B cell (primary cell): ENCODE measurements around the gene TNFSF12. TPM values are rescaled to one million over a fixed set of nuclear protein-coding genes. Genes with fewer than 3 reads are reported as not detected.
A peak's percentile ranks its signal among the peaks of the same experiment; 100 is the strongest.

Experiments
- ATAC-seq: fragments of 200-7000 bp; cut with Tn5 transposase; one replicate; pipeline ENCODE4 v1.10.0; 2021; ENCODE audit warnings: low read depth, mild to moderate bottlenecking, moderate number of reproducible peaks, moderate library complexity
- CTCF ChIA-PET: fragments of 350-600 bp; sonication (Branson Sonifier 250); formaldehyde crosslinking; loops from one replicate; lab custom pipeline; 2021; ENCODE audit warnings: antibody characterized with exemption, inconsistent platforms; lab: Charles Lee
- POLR2A ChIA-PET: fragments of 350-600 bp; sonication (Branson Sonifier 250); formaldehyde crosslinking; loops from one replicate; lab custom pipeline; 2021; ENCODE audit warnings: antibody characterized with exemption; lab: Charles Lee
- DNase-seq: peaks from one replicate; pipeline ENCODE4 v3.0.0; 2013
- H2AFZ ChIP-seq: 2 replicates; pipeline ENCODE4 v1.6.1; 2012; ENCODE audit warnings: mild to moderate bottlenecking, low read depth, low read length; ENCODE audit not compliant: insufficient read depth, poor library complexity, severe bottlenecking
- H3K27ac ChIP-seq, 2 donors: 1 replicate in 1 of 2; 2 replicates in 1 of 2; pipeline ENCODE4 v1.5.1; 2012 to 2013; ENCODE audit warnings: low read length in 2 of 2, mild to moderate bottlenecking in 2 of 2, moderate library complexity in 1 of 2
- H3K27me3 ChIP-seq, 4 experiments: fragments of 200-600 bp in 1 of 4; sonication (generic) in 1 of 4; replicated peaks in 1 of 4; 1 replicate in 2 of 4; 2 replicates in 2 of 4; pipeline versions ENCODE4 v1.6.1 to v1.7.0; 2013 to 2016; ENCODE audit warnings: low read length in 3 of 4, mild to moderate bottlenecking in 2 of 4, mixed read lengths in 1 of 4, moderate library complexity in 1 of 4; ENCODE audit not compliant: insufficient read depth in 4 of 4, control insufficient read depth in 3 of 4; ENCODE audit errors: control extremely low read depth in 1 of 4
- H3K36me3 ChIP-seq, 2 experiments: replicated peaks in 1 of 2; 1 replicate in 1 of 2; 2 replicates in 1 of 2; pipeline versions ENCODE4 v1.6.1 to v1.7.1; 2013; ENCODE audit warnings: low read length in 1 of 2; ENCODE audit not compliant: insufficient read depth in 2 of 2, control insufficient read depth in 1 of 2; ENCODE audit errors: control extremely low read depth in 1 of 2, extremely low read depth in 1 of 2
- H3K4me1 ChIP-seq, 2 donors: fragments of 200-600 bp in 1 of 2; sonication (generic) in 1 of 2; 1 replicate in 1 of 2; 2 replicates in 1 of 2; pipeline versions ENCODE4 v1.5.1 to v1.6.1; 2013 to 2017; ENCODE audit warnings: low read length in 2 of 2; ENCODE audit not compliant: control insufficient read depth in 2 of 2, insufficient read depth in 2 of 2
- H3K4me2 ChIP-seq: replicated peaks from 2 replicates; pipeline ENCODE3; 2012; ENCODE audit warnings: mild to moderate bottlenecking, low read depth, low read length; ENCODE audit not compliant: poor library complexity, severe bottlenecking
- H3K4me3 ChIP-seq, 5 experiments: fragments of 200-600 bp in 1 of 5; sonication (generic) in 1 of 5; 1 replicate in 3 of 5; 2 replicates in 2 of 5; pipeline versions ENCODE4 v1.5.1 to v1.7.0; 2011 to 2016; ENCODE audit warnings: low read length in 4 of 5, mild to moderate bottlenecking in 4 of 5, low read depth in 2 of 5, control low read depth in 1 of 5, moderate library complexity in 1 of 5; ENCODE audit not compliant: insufficient read depth in 1 of 5; ENCODE audit errors: control extremely low read depth in 1 of 5, extremely low read depth in 1 of 5
- H3K79me2 ChIP-seq: fragments of 200-600 bp; sonication (generic); one replicate; pipeline ENCODE4 v1.6.0; 2016; ENCODE audit warnings: low read length; ENCODE audit not compliant: control insufficient read depth, insufficient read depth
- H3K9ac ChIP-seq: fragments of 200-600 bp; sonication (generic); 2 replicates; pipeline ENCODE4 v1.6.1; 2017; ENCODE audit warnings: mild to moderate bottlenecking, low read length, moderate library complexity
- H3K9me3 ChIP-seq, 3 donors: one replicate each; pipeline versions ENCODE4 v1.6.1 to v1.7.1; 2013; ENCODE audit warnings: low read length in 2 of 3; ENCODE audit not compliant: control insufficient read depth in 2 of 3, insufficient read depth in 1 of 3; ENCODE audit errors: control extremely low read depth in 1 of 3
- H4K20me1 ChIP-seq: 2 replicates; pipeline ENCODE4 v1.6.0; 2012; ENCODE audit warnings: mild to moderate bottlenecking, low read length; ENCODE audit not compliant: insufficient read depth, control insufficient read depth, poor library complexity, severe bottlenecking
- H3K27ac Mint-ChIP-seq: one replicate; pipeline ENCODE4 v1.8.0; 2021; ENCODE audit warnings: mixed read lengths
- H3K27me3 Mint-ChIP-seq: one replicate; pipeline ENCODE4 v1.8.0; 2021; ENCODE audit warnings: mixed read lengths
- H3K4me1 Mint-ChIP-seq: one replicate; pipeline ENCODE4 v1.8.0; 2021; ENCODE audit warnings: mixed read lengths
- H3K4me3 Mint-ChIP-seq: one replicate; pipeline ENCODE4 v1.8.0; 2021; ENCODE audit warnings: mixed read lengths
- H3K9me3 Mint-ChIP-seq: one replicate; pipeline ENCODE4 v1.8.0; 2022; ENCODE audit warnings: mixed read lengths; ENCODE audit not compliant: insufficient read depth
- CTCF ChIP-seq: fragments of 200-600 bp; IDR thresholded peaks from one replicate; pipeline ENCODE4 v1.8.0; 2022; ENCODE audit warnings: antibody characterized with exemption, mild to moderate bottlenecking
- EZH2 ChIP-seq: IDR thresholded peaks from 2 replicates; pipeline ENCODE4 v1.6.1; 2012; ENCODE audit warnings: borderline replicate concordance, low read depth, mild to moderate bottlenecking, moderate library complexity, low read length; ENCODE audit not compliant: insufficient read depth, poor library complexity, severe bottlenecking
- WGBS: methylation state at CpG from one replicate; pipeline ENCODE4 v1.1.5; 2013; ENCODE audit warnings: missing lambda C conversion rate; ENCODE audit not compliant: insufficient coverage; 5-methylcytosine and 5-hydroxymethylcytosine counted together
- intact Hi-C: fragments of 100-400 bp; cut with micrococcal nuclease; formaldehyde crosslinking; loops from one replicate; pipeline ENCODE4 v1.10.0; 2022
- polyA plus RNA-seq: library from polyadenylated mRNA; depleted of rRNA; stranded (reverse); fragments of >200 nt; gene quantifications from 2 replicates; pipeline ENCODE4 v1.2.3, GENCODE V29; 2012
- total RNA-seq, 2 donors: library from RNA; stranded (reverse); fragments of 120-200 nt in 1 of 2; gene quantifications; 1 replicate in 1 of 2; 2 replicates in 1 of 2; pipeline versions ENCODE4 v1.2.3 to v1.2.4, GENCODE V29; 2013 to 2022

TNFSF12 gene
- total and polyA plus RNA-seq, 2 donors (not counting 1 experiment from before 2014, with no cell fraction given), result 40.6 to 53.4 TPM

- Mint-ChIP-seq H3K4me3 (no peak overlapping the region), H3K27ac (peak overlapping the region; percentile 20), H3K27me3 (no peaks in the 10 kb centered on the region), H3K9me3 (no peaks in the 10 kb centered on the region), H3K4me1 (no peaks in the 10 kb centered on the region)
- WGBS, result 98% methylated on average over 8 of the region's 8 CpGs
- Histone ChIP-seq H3K27ac (no peak overlapping the region), H3K9me3 (no peaks in the 10 kb centered on the region), H3K4me2 (no peak overlapping the region), H3K36me3 (peaks cover 10 to 81% of the 10 kb centered on the region in 2 experiments), H3K27me3 (no peaks in the 10 kb centered on the region), H3K9ac (no peak overlapping the region), H4K20me1 (peaks cover 12% of the 10 kb centered on the region), H3K4me3 (no peak overlapping the region), H3K79me2 (peaks cover 8% of the 10 kb centered on the region), H2AFZ (no peak overlapping the region), H3K4me1 (no peaks in the 10 kb centered on the region)
- ATAC-seq, result no peak
- DNase-seq, result no peak
- intact Hi-C loops, result no loop called here
- ChIA-PET POLR2A (interaction anchor here (0.6 kb wide), 1 partner anchor 63 kb away, joined by 3 read pairs; no protein-coding TSS in a partner anchor), CTCF (interaction anchor here (1.2 kb wide), 1 partner anchor 67 kb away, joined by 4 read pairs; no protein-coding TSS in a partner anchor)
- TF ChIP-seq EZH2 (no peak), CTCF (no peak)
Observed at GRCh38 chr17:7503521-7503920, 45.3 kb upstream of the TNFSF12 start.

DNA sequence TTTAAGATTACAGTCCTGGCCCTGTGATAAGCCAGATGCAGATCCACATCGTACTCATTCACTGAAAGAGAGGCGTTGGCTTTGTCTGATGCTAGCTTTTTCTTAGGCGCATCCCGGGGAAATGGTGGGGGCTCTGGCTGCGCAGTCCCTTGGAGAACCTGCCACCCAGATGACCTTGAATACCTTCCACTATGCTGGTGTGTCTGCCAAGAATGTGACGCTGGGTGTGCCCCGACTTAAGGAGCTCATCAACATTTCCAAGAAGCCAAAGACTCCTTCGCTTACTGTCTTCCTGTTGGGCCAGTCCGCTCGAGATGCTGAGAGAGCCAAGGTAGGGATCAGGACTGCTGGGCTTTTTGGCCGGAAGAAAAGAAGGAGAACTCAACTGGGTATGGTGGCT lies 40.7 kb upstream of the TNFSF12 start:
- H3K9me3 ChIP-seq, result no peaks in the 10 kb centered on the region
- H3K4me1 ChIP-seq, result no peaks in the 10 kb centered on the region
- no peaks in the 10 kb centered on the region for H3K27me3 ChIP-seq
- H3K4me2 ChIP-seq, result no peak overlapping the region
- no peak overlapping the region for H3K4me3 ChIP-seq
- H4K20me1 ChIP-seq, result no peaks in the 10 kb centered on the region
- no peak overlapping the region for H2AFZ ChIP-seq
- POLR2A ChIA-PET, result interaction anchor here (0.6 kb wide), 1 partner anchor 45 kb away, joined by 9 read pairs; no protein-coding TSS in a partner anchor
- Mint-ChIP-seq H3K4me3 (no peak overlapping the region), H3K27me3 (no peaks in the 10 kb centered on the region), H3K27ac (no peak overlapping the region), H3K9me3 (no peaks in the 10 kb centered on the region), H3K4me1 (no peaks in the 10 kb centered on the region)
- intact Hi-C loops, result no loop called here
- ATAC-seq (no peak), DNase-seq (no peak)
- no peaks in the 10 kb centered on the region for H3K79me2 ChIP-seq
- peaks cover 6 to 80% of the 10 kb centered on the region in 2 experiments for H3K36me3 ChIP-seq
- CTCF ChIA-PET, result interaction anchor here (0.5 to 4.0 kb wide), 5 partner anchors 11 to 152 kb away, joined by 3 to 25 read pairs (median 6); partner anchors contain the start of gene TMEM102
- TF ChIP-seq EZH2, result no peak
- no peak for TF ChIP-seq CTCF
- no peak overlapping the region for H3K9ac ChIP-seq
- 96% methylated on average over 8 of the region's 11 CpGs for WGBS
- H3K27ac ChIP-seq, result no peak overlapping the region
